ENCODE results near the gene TAF9B. TPM values are rescaled to one million over a fixed set of nuclear protein-coding genes. Genes with fewer than 3 reads are reported as not detected.

TAF9B gene
- total RNA-seq, 6 experiments from 2014 or later, result 3.3 to 9.6 (median 6.1) TPM

DNA sequence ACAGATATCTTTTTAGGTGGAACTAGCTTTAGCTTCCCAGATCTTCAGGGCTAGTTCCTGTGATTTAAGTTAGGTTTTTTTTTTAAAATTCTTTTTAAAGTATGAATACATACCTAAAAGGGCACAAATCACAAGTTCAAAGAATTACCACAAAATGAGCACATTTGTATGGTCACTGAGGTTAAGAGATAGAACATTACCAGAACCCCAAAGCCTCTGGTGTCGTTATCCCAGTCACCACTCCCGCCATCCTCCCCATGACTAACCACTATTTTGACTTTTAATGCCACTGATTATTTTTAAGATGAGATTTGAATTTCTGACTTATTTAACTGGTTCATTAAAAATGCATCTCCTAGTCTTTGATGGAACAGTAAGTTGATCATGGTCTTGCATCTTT lies 30.0 kb downstream of the TAF9B start:
- ATAC-seq, result no peak
- WGBS (ENCODE audit: insufficient coverage, low coverage, low lambda C conversion rate, missing lambda C conversion rate), result 68% methylated on average over 2 of the region's 2 CpGs
- no peak overlapping the region for H3K27ac ChIP-seq
- H3K9me3 ChIP-seq, result no peaks in the 10 kb centered on the region
- TF ChIP-seq, protein P1, sequence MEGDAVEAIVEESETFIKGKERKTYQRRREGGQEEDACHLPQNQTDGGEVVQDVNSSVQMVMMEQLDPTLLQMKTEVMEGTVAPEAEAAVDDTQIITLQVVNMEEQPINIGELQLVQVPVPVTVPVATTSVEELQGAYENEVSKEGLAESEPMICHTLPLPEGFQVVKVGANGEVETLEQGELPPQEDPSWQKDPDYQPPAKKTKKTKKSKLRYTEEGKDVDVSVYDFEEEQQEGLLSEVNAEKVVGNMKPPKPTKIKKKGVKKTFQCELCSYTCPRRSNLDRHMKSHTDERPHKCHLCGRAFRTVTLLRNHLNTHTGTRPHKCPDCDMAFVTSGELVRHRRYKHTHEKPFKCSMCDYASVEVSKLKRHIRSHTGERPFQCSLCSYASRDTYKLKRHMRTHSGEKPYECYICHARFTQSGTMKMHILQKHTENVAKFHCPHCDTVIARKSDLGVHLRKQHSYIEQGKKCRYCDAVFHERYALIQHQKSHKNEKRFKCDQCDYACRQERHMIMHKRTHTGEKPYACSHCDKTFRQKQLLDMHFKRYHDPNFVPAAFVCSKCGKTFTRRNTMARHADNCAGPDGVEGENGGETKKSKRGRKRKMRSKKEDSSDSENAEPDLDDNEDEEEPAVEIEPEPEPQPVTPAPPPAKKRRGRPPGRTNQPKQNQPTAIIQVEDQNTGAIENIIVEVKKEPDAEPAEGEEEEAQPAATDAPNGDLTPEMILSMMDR (IDR thresholded peaks at IDR 0.05), result no peak
- no peak for TF ChIP-seq POLR2A (IDR thresholded peaks at IDR 0.05)
- intact Hi-C loops (cut with DNase I), result no loop called here
- H3K4me3 ChIP-seq, result no peak overlapping the region
- no peak for DNase-seq
- peaks cover 0 to 9% (median 3%) of the 10 kb centered on the region in 4 donors for H3K36me3 ChIP-seq
- H3K27me3 ChIP-seq, result no peaks in the 10 kb centered on the region
- H3K4me1 ChIP-seq, result peaks cover 0 to 33% (median 7%) of the 10 kb centered on the region in 4 donors

DNA sequence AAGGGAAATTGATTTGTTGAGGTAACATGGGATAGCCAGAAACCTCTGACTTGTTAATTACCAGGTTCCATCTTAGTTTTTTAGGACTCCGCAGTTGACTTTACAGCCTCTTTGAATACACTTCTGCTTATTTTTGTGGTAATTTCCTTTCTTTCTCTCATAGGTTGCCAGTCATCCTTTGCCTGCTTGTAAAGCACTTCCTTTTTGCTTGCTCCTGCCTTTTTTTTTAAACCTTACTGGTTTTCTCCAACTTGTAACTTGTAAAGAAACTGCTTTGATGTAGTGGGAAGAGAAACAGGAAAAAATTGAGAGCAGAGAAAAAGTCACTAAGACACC lies 32.8 kb downstream of the TAF9B start:
- H3K4me1 ChIP-seq, result peaks cover 0 to 18% (median 4%) of the 10 kb centered on the region in 4 donors
- H3K36me3 ChIP-seq, result peaks cover 0 to 3% (median 0%) of the 10 kb centered on the region in 4 donors
- peak overlapping the region in 1 of 3 donors; percentile 66 for H3K4me3 ChIP-seq
- no peaks in the 10 kb centered on the region for H3K27me3 ChIP-seq
- ATAC-seq (no peak), DNase-seq (no peak)
- H3K9me3 ChIP-seq, result no peaks in the 10 kb centered on the region
- intact Hi-C loops (cut with DNase I), result no loop called here
- TF ChIP-seq, protein P1 (IDR thresholded peaks at IDR 0.05), result no peak
- TF ChIP-seq POLR2A (IDR thresholded peaks at IDR 0.05), result no peak
- WGBS (ENCODE audit: insufficient coverage, low coverage, low lambda C conversion rate, missing lambda C conversion rate), result 89% methylated on average over 1 of the region's 1 CpG
- peak overlapping the region in 2 of 3 donors; percentile 93 to 98 for H3K27ac ChIP-seq

DNA sequence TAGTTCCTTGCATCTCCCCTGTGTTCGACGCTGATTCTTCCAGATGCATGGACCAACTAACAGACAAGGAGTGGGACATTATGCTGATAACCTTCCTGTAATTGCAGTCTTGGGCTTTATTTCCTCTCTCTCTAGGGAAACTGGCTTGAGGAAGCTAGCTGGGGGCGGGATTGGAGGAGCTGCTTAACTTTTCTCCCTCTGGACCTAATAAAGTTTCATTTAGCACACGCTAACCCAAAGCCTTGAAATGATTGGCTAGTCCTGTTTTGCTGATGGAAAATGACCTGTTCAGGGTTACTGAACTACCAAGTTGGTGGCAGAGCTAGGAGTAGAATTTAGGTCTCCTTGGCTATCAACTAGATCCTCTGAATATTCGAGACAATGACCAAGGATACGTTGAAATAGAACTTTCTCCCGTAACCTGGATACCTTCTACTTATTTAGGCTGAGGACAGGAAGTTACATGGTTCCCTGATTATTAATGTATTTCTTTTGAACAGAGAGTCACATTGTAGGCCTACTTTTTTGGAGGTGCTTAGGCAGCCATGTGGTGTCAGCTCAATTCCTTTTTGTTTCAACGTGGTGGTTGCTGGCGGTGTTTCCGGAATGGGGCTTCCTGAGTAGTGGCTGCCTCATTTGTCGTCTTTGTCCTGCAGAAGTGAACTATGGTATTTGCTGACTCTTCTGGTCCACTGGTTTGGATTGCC lies 33.4 kb downstream of the TAF9B start:
- H3K36me3 ChIP-seq, result no peaks in the 10 kb centered on the region
- peak overlapping the region; percentile 1 to 98 (median 93) for H3K27ac ChIP-seq
- no peaks in the 10 kb centered on the region for H3K27me3 ChIP-seq
- peaks cover 0 to 16% (median 1%) of the 10 kb centered on the region in 4 donors for H3K4me1 ChIP-seq
- no peaks in the 10 kb centered on the region for H3K9me3 ChIP-seq
- intact Hi-C loops (cut with DNase I), result no loop called here
- ATAC-seq (no peak), DNase-seq (no peak)
- WGBS (ENCODE audit: insufficient coverage, low coverage, low lambda C conversion rate, missing lambda C conversion rate), result 55% methylated on average over 9 of the region's 11 CpGs
- peak overlapping the region in 2 of 3 donors; percentile 12 to 66 for H3K4me3 ChIP-seq
- no peak for TF ChIP-seq POLR2A (IDR thresholded peaks at IDR 0.05)
- TF ChIP-seq, protein P1 (IDR thresholded peaks at IDR 0.05), result no peak

DNA sequence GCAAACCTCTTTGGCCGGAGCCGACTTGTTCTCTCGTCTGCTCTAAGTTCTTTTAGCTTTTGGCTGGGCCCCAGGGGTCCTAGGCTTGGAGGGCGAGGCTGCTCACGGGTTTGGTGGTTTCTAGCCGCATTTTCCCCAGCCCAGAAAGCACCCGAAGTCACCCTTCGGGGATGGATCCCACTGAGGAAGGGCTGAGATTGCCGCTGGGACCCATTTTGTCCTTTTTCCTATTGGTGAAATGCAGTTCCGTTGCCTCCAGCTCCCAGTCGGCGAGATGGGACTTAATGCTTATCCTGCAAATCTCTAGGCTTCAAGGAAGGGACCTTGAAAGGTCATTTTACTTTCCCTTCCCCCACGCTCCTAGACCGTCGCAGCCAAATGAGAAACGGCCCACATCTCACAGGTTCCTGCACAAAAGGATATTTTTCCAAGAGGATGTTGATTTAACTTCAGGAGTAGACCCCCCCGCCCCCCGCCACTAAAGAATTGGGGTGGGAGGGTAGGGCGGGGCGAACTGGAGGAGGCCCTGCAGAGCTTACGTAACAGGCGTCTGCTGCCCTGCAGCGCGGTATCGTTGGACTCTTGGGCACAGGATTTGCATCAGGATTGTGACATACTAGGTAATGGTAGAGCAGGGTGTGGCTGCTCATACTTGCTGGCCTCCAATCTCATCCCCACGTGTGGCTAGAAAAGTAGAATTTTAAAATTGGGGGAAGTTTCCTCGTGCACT lies 34.8 kb downstream of the TAF9B start:
- 32% methylated on average over 22 of the region's 27 CpGs for WGBS (ENCODE audit: insufficient coverage, low coverage, low lambda C conversion rate, missing lambda C conversion rate)
- intact Hi-C loops (cut with DNase I), result no loop called here
- Histone ChIP-seq H3K4me3 (peak overlapping the region; percentile 66 to 73 (median 69)), H3K27me3 (no peaks in the 10 kb centered on the region), H3K27ac (peak overlapping the region; percentile 93 to 98 (median 93)), H3K9me3 (no peaks in the 10 kb centered on the region), H3K4me1 (peaks cover 0 to 16% (median 0%) of the 10 kb centered on the region in 4 donors), H3K36me3 (no peaks in the 10 kb centered on the region)
- ATAC-seq (peak; percentile 64 to 78 (median 74)), DNase-seq (peak; percentile 53 to 78 (median 74))
- TF ChIP-seq, protein P1 (IDR thresholded peaks at IDR 0.05), result no peak
- no peak for TF ChIP-seq POLR2A (IDR thresholded peaks at IDR 0.05)

Data from right lobe of liver (tissue), 6 donors.